ENCODE measurements around the gene RETREG3.
A peak's percentile ranks its signal among the peaks of the same experiment; 100 is the strongest.

RETREG3 gene

DNA sequence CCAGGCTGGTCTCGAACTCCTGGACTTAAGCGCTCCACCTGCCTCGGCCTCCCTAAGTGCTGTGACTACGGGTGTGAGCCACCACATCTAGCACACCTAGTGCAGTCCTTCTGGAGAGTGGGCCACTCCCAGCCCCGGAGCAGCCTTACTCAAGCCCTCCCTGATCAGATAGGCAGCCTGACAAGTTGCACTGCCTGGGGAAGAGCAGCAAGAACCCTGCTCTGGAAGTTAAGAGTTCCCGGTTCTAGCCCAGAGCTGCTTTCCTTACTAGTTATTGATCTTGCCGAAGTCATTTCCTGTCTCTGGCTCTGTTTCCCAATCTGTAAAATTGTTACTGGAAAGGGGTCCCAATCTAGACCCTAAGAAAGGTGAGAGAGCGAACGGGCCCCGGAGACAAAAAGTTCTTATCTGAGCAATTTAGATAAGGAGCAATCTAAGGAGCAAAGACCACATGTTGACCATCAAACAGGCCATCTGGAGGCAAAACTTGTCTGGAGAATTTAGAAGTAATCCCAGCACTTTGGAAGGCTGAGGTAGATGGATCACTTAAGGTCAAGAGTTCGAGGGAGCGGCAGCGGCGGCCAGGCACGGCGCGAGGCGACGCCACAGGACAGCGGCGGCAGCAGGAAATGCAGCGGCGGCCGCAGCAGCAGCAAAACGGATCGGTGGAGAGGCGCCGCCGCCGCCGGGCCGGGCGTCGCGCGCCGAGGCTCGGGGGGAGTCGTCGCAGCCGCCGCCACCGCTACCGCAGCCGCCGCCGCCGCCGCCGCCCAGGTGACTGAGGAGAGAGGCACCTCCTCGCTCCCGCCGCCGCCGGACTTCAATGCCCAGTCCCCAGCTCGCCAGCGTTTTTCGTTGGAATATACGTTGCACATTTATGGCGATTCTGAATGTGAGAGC is 77.5 kb downstream of the RETREG3 start:
- no peaks in the 10 kb centered on the region for H3K36me3 ChIP-seq (ENCODE audit: control insufficient read depth, insufficient read depth, low read length)
- no peaks in the 10 kb centered on the region for H3K9me3 ChIP-seq (ENCODE audit: control insufficient read depth, low read length)
- peak overlapping the region; percentile 39 for H3K4me3 ChIP-seq (ENCODE audit: insufficient read depth, low read depth, low read length)
- peaks cover 28% of the 10 kb centered on the region for H3K27me3 ChIP-seq (ENCODE audit: control insufficient read depth, insufficient read depth, low read length, poor library complexity, severe bottlenecking)
- WGBS, 2 experiments, result 17% methylated on average over 60 of the region's 60 CpGs
- H3K27ac ChIP-seq (ENCODE audit: insufficient read depth, low read depth, low read length, poor library complexity, severe bottlenecking), result no peak overlapping the region
- peaks cover 6% of the 10 kb centered on the region for H3K4me1 ChIP-seq (ENCODE audit: control insufficient read depth, insufficient read depth, low read length)

DNA sequence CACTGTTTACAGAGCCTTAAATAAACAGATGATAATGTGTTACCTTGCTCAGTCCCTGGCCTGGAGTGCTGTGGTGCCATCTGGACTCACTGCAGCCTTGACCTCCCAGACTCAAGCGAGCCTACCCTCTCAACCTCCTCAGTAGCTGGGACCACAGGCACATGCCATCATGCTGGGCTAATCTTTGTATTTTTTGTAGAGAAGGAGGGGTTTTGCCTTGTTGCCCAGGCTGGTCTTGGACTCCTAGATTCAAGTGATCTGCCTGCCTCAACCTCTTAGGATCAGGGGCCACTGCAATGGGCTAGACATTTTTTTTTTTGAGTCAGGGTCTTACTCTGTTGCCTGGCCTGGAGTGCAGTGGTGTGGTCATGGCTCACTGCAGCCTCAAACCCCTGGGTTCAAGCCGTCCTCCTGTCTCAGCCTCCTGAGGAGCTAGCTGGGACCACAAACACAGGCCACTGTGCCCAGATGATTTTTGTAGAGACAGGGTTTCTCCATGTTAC is 78.2 kb downstream of the RETREG3 start:
- no peak overlapping the region for H3K27ac ChIP-seq (ENCODE audit: insufficient read depth, low read depth, low read length, poor library complexity, severe bottlenecking)
- H3K27me3 ChIP-seq (ENCODE audit: control insufficient read depth, insufficient read depth, low read length, poor library complexity, severe bottlenecking), result peaks cover 28% of the 10 kb centered on the region
- H3K4me3 ChIP-seq (ENCODE audit: insufficient read depth, low read depth, low read length), result no peak overlapping the region
- H3K4me1 ChIP-seq (ENCODE audit: control insufficient read depth, insufficient read depth, low read length), result peaks cover 5% of the 10 kb centered on the region
- 82 to 88% methylated on average over 2 of the region's 2 CpGs for WGBS, 2 experiments
- H3K9me3 ChIP-seq (ENCODE audit: control insufficient read depth, low read length), result no peaks in the 10 kb centered on the region
- H3K36me3 ChIP-seq (ENCODE audit: control insufficient read depth, insufficient read depth, low read length), result no peaks in the 10 kb centered on the region

Measured in ectodermal cell (in vitro differentiated cells).